LNCaP clone FGC (cell line): ENCODE results near the gene TGFBR2.

ENCODE experiments used
- DNase-seq: peaks from one replicate; pipeline ENCODE4 v3.0.0-alpha.2; 2011; ENCODE audit warnings: low read depth
- H3K4me3 ChIP-seq: 2 replicates; pipeline ENCODE4 v1.5.1; 2011; ENCODE audit warnings: mild to moderate bottlenecking, low read depth, low read length, control low read depth
- TF ChIP-seq, protein P1 (sequence below): IDR thresholded peaks from 2 replicates; pipeline ENCODE4 v1.5.1; 2012; ENCODE audit warnings: mild to moderate bottlenecking; ENCODE audit not compliant: control insufficient read depth, insufficient read depth; ENCODE audit errors: extremely low read depth

Gene TGFBR2

GRCh38 chr3:30711151-30711550 lies 104.8 kb downstream of the TGFBR2 start:
- no peak for DNase-seq
- TF ChIP-seq, protein P1, sequence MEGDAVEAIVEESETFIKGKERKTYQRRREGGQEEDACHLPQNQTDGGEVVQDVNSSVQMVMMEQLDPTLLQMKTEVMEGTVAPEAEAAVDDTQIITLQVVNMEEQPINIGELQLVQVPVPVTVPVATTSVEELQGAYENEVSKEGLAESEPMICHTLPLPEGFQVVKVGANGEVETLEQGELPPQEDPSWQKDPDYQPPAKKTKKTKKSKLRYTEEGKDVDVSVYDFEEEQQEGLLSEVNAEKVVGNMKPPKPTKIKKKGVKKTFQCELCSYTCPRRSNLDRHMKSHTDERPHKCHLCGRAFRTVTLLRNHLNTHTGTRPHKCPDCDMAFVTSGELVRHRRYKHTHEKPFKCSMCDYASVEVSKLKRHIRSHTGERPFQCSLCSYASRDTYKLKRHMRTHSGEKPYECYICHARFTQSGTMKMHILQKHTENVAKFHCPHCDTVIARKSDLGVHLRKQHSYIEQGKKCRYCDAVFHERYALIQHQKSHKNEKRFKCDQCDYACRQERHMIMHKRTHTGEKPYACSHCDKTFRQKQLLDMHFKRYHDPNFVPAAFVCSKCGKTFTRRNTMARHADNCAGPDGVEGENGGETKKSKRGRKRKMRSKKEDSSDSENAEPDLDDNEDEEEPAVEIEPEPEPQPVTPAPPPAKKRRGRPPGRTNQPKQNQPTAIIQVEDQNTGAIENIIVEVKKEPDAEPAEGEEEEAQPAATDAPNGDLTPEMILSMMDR = no peak
- H3K4me3 ChIP-seq = no peak overlapping the region

DNA sequence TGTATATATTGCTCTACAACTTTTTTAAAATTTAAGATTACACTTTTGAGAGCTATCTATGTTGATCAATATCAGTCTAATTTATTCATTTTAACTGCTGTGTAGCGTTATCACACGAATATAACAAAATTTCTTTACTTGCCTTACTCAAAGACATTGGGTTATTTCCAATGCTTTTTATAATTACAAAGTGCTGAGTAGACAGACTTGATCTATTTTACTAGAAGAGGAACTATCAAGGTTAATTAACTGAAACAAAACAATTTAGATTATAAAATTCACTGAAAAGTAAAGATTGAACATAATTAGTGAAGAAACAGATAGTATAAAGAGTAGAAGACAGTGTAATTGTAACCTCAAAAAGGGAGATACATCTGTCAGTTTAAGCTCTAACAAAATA lies 105.5 kb downstream of the TGFBR2 start:
- DNase-seq = no peak
- no peak overlapping the region for H3K4me3 ChIP-seq
- TF ChIP-seq, protein P1 = no peak

DNA sequence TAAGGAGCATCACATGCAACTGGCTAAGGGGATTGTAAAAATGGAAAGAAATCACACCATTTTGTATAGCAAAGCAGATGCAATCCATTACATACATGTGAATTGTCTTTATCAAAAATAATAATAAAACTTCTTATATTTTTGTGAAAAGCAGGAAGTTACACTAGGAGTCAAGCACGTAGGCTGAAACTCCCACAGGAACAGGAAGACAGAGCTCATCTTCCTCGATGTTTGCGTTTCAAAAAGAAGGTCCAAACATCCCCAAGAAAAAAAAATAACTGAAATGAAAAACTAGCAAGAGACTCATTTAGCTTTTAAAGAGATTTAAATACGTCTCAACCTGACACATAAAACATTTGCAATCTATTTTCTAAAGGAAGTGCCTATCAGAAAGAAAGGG lies 106.6 kb downstream of the TGFBR2 start:
- no peak overlapping the region for H3K4me3 ChIP-seq
- DNase-seq = no peak
- TF ChIP-seq, protein P1 = no peak

GRCh38 chr3:30713885-30714503 lies 107.6 kb downstream of the TGFBR2 start:
- H3K4me3 ChIP-seq = no peak overlapping the region
- no peak for DNase-seq
- TF ChIP-seq, protein P1 = no peak

GRCh38 chr3:30719536-30719935 lies 113.1 kb downstream of the TGFBR2 start:
- DNase-seq = no peak
- no peak overlapping the region for H3K4me3 ChIP-seq
- TF ChIP-seq, protein P1 = no peak

GRCh38 chr3:30720586-30721313 lies 114.3 kb downstream of the TGFBR2 start:
- TF ChIP-seq, protein P1 = no peak
- peak; percentile 85 for DNase-seq
- H3K4me3 ChIP-seq = no peak overlapping the region

DNA sequence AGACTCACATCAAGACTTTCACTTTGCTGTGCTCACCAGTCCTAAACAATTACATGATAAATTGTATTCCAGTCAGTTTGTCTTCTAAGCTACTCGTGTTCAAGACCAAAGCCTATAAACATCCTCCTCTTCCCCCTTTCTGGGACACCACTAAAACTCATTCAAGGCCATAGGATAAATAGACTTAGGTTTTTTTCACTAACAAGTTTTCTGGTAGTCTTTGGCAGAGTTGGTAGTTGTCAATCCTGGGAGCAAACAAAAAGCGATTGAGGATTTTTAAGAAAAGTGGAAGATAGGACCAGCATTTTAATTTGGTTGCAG lies 114.9 kb downstream of the TGFBR2 start:
- H3K4me3 ChIP-seq = no peak overlapping the region; the same call in 1 of the 2 replicates
- no peak for DNase-seq
- TF ChIP-seq, protein P1 = no peak
